Dermis microvascular lymphatic vessel endothelial cell (primary cell): ENCODE data around the gene ADGRF1. TPM values are rescaled to one million over a fixed set of nuclear protein-coding genes. Genes with fewer than 3 reads are reported as not detected.
A peak's percentile ranks its signal among the peaks of the same experiment; 100 is the strongest.
"Not testable (repeated sequence)": the region's sequence is repeated elsewhere in the genome, so short reads cannot be mapped to it uniquely, and the experiment has no call there.

ENCODE experiments used
- DNase-seq, 2 donors: peaks; one replicate each; pipeline versions ENCODE4 v3.0.0 to v3.0.0-alpha.2; 2010; ENCODE audit warnings: low read depth in 2 of 2
- total RNA-seq: library from RNA; depleted of rRNA; stranded (reverse); fragments of >200 nt; gene quantifications from 2 replicates; pipeline ENCODE4 v1.2.1, GENCODE V29; 2014

The ADGRF1 gene
- total RNA-seq, 1 donor from 2014 or later, result not detected

DNA sequence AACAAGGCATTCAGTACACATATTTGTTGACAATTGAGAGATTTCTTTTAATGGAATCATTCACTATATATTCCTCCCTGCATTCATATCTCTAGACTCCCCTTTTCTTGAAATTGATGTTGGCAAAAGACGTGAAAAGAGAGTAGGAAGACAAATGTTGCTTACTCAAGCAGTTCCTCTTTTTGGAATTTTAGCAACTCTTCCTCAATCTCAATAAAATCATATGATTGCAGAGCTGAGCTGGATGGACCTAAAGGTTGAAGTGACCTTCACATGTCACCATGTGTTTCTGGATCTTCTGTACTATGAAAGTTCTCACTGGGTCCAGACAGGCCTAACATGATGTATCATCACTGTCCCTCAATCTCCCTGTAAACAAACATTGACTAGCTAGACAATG lies 18.6 kb downstream of the ADGRF1 start:
- DNase-seq, result no peak

DNA sequence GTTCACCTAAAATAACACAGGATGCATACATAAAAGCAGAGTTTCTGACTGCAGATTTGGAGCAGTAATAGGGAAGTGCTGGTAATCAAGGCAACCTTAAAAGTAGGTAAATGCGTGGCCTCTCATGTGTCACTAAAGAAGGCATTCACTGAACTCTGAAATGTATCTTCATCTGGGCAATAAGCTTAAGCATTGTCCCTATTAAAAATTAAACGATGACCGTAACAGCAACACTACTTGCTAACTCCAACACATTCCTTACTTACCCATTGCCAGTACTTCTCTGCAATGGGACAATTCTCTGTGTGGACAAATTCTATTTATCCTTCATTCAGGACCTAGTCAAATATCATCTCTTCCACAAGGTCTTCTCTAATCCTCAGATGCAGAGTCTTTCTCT lies 19.9 kb downstream of the ADGRF1 start:
- DNase-seq, result no peak

DNA sequence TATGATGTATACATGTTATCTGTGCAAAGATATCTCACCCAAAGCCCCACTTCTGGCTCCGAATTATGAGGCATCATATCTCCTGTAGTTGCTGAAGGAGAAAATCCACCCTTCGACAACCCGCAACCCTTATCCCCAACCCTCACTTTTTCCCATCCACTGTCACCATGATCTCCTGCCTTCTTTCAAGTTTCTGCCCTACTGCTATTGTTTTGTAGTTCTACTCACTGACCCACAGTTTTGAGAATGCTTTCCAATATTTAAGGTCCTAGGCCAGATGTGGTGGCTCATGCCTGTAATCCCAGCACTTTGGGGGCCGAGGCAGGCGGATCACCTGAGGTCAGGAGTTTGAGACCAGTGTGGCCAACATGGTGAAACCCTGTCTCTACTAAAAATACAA lies 22.2 kb downstream of the ADGRF1 start:
- DNase-seq, result no peak

DNA sequence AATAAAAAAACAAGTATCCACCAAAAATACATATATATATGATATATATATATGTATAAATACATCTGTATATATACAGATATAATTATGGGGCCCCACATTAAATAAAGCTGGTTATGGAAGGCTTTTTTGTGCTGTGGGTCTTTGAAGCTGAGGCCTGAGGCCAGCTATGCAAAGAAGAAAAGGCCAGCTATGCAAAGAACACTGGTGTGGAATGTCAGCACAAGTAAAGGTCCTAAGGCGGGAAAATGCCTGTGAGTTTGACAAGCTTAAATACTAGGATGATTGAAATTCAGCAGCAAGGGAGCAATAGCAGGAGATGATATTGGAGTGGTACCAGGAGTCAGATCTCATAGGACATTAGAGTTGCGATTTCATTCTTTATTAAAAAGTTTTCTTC lies 25.2 kb downstream of the ADGRF1 start:
- no peak for DNase-seq

DNA sequence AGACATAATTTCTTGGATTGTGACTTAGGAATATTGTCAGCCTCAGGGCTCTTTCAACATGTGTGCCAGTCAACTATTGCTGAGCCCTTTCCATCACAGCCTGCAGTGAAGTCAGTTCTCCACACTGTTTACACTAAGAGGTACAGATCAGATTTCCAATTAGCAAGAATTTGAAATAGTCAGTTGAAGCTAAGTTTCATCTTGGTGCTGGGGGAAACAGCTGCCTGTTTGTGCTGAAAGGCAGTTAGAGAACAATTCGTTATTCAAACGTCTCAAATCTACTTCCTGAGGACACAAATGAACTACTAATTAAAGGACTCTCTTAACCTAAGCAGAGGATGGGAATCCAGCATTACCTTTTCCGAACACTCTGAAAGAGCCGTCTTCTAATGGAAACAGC lies 25.9 kb downstream of the ADGRF1 start:
- no peak for DNase-seq

DNA sequence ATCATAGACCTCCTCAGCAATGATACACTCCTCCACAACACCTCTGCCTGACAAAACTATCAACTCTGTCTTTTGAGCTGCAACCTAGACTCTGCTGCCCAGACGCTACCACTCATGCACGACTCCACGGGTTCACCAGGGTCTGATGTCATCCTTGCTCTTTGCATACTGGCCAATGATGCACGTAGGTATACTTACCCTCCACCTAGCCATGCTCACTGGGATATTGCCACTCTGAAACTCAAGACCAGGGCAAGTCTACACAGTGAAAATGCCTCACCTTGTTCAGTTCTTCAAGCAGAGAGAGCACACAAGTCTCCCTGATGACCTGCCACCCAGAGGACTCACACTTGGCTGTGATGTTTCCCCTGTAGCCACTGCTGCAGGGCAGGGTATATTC lies 27.7 kb downstream of the ADGRF1 start:
- DNase-seq, result no peak

DNA sequence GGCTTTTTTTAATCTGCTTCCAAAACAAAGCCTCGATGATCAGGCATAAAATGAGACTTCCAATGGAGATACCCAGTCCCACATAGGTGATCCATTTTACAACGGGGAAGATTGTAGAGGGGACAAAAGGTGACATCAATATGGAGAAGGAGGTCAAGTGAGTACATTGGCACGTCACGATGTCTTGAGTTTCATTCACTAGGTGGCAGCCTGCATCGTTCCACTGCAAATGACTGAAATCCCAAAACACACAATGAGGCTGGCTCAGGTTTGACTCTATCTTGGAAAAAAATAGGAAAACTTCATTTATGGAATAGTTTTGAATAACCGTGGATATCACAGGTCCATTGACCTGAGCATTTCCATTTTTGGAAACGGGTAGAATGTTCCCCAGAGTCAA lies 32.5 kb downstream of the ADGRF1 start:
- no peak for DNase-seq

DNA sequence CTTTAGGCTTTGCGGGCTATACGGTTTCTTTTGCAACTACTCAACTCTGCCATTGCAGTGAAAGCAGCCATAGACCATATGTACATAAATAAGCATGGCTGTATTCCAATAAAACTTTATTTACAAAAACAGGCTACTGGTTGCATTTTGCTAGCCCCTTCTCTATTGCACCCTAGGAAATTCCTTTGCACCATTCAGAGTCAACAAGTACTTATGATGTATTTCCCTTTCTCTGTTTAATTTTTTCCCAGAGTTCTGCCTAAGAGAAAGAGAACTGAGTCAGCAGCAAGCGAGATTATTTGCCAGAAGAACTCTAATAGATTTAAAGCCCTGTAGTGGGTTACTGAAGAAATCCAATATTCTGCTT lies 33.8 kb downstream of the ADGRF1 start:
- DNase-seq, result no peak

DNA sequence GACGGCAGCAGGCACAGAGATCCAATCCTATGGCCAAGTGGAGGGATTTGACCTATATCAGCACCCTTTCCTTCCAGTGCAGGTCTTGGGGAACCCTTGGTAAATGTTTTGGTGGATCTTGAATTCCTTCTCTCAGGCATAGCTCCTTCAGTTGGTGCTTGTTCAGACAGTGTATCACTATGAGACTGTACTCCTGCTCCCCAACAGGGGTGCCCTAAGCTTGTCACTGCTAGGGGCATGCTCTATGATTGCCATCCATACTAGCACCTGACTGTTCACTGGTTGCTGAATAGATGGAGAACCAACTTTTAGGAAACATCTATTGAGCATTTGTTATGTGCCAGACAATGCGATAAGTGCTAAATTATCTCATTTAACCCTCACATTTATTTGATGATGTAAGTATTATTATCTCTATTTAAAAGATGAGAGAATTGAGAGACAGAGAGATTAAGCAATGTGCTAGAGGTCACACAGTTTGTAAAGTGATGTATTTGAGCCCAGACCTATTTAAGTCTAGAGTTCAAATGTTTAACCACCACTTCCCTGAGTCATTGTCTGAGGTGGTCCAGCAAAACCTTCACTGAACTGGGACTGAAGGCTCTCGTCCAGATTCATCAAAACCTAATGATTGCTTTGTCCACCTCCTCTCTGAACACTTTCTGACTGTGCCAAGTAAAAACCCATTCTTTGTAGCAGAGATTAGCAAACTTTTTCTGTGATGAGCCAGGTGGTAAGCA lies 34.3 kb downstream of the ADGRF1 start:
- no peak for DNase-seq

DNA sequence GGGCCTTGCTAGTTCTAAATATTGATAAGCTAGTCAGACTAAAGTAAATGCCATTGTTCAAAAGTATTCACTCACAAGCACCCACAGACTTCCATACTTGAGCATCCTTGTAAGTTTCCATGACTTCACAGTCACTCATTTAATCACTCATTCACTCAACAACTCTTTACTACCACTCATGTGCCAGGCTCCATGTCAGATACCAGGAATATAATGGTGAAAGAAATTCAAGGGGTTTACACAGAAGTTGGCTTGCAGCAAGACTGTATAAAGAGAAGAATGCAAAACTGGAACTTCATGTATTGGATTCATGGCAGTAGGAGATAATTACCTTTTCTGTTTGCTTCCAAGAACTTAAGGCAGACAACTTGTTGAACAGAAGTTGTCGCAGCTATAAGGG lies 36.6 kb downstream of the ADGRF1 start:
- no peak for DNase-seq

DNA sequence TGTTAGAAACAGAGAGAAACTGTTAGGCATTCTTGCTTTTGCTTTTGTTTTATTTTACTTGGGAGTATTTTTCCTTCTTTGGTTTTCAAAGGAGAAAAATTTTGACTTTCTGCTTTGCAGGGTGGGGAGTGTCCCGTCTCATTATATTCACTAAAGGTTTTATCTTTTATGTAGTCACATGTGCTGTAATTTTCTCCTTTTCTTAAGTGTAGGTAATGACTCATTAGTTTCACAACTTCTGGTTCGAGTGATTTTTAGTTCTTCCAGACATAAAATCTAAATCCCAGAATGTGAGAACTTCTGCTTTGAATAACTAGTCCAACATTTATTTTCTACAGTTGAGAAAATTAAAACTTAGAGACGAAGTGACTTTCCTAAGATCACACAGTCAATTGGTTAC lies 37.7 kb downstream of the ADGRF1 start:
- no peak for DNase-seq

DNA sequence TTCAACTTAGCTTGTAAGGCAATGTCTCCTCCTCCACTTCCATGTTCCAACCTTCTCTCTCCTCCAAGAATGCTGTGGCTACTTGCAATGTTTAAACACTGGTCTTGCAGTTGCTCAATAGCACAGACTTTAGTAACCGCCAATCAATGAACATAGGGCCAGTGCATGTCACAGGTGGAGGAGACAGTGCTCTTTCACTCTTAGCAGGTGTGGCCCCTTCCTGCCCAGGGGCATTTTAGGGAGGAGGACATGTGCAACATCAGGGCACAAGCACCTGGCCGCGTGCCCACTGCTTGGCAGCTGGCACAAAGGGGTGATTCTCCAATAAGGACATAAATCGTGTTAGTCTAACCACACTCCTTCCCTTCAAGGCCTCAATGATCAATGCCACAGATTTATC lies 41.3 kb downstream of the ADGRF1 start:
- no peak for DNase-seq

DNA sequence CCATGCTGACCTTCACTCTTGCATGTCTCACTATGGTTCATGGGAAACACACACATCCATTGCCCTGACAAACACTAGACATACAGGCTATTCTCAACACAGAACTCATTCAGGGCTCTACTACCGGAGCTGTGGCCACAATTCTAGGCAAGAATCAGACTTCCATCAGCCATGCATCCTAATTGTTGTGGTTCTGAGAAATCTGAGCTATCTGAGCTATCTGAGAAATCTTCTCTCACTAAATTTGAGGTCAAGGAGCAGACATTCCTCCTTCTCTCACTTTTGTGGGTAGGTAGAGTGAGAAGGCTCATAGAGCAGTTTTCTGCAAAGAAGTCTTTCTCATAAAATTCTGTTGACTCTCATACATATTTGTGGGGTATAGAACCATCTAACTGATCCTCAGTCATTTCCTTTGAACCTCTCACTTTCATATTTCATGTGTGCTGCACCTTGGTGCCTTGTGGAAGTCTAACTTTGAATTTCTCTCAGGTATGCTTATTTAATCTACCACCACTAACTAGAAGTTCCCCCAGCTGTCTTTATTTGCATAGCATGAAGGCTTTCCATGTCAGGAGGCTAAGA lies 43.6 kb downstream of the ADGRF1 start:
- DNase-seq, result no peak

DNA sequence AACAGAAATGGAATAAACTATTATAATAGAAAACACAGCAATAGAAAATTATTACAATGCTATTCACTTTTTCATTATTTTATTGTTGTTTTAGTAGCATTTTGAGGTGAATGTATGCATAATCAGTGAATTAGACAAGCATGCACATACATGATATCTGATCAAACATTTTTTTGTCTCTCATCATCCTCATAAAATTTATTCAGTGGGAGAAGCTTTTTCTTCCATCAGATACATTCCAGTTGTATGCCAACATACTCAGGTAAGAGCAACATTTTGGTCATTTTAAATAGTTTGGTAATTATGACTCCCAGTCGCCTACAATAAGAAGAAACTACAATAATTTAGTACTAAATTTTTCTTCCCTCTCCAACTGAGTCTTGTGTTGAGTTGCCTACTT lies 44.5 kb downstream of the ADGRF1 start:
- DNase-seq, result no peak

DNA sequence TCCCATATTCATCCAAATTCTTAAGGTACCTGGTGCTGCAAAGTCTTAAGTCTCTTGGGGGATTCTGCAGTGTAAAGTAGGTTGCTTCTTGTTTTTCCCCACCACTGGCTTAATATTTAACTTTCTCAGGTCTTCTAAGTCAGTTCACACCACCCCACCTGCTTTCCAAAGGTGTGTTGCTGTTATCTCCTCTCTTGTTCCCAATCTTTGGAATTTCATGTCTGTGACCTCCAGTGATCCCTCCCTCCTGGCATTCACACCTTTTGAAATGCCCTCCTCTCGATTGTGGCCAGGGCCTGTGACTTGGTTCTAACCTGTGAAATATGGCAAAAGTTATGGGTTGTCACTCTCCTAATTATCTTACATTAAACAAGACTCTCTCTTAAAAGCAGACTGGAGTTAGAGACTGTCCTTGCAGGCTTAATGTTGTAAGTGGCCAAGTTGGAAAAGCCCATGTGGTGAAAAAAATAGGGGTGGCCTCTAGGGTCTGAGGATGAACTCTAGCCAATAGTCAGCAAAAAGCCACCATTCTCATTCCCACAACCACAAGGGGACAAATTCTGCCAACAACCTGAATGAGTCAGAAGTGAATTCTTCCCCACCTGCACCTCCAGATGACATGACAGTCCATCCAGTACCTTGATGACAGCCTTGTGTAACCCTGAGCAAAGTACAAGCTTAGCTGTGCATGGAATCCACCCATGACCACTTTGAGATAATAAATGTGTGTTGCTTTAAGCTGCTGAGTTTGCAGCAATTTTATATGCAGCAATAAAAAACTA lies 45.1 kb downstream of the ADGRF1 start:
- DNase-seq, result no peak

DNA sequence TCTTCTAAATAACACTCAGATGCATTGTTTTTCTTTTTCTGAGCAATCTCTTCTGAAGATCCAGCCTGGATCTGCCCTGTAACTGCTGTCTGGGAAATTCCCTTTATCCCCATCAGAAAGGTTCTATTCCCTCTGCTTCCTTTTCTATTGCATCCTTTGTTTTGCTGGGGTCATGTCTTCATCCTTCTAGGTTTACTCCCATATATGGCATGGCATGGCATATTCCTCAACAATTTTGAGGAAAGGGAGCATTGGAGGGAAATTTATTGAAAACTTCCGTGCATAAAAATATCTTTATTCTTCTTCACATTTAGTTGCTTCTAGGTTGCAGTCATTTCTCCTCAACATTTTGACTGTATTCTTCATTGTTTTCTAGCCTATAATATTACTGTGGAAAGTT lies 47.2 kb downstream of the ADGRF1 start:
- peak in 1 of 2 donors; percentile 18 for DNase-seq

DNA sequence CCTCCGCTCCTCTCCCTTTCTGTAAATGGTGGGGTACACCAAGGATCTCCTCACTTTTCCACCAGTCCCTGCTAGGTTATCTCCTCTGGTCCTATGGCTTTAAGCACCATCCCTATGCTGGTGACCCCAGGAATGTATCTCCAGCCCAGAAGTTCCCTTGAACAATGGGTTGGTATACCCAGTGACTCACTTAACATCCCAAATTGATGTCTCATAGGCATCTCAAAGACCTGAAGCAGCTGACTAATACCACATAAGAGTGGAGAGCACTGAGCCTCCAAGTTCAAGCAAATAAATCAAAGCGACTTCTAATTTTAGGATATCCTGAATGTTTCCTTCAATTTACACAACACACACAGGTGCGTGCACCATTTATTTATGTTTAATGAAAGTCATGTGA lies 48.3 kb downstream of the ADGRF1 start:
- peak in 1 of 2 donors; percentile 83 for DNase-seq

DNA sequence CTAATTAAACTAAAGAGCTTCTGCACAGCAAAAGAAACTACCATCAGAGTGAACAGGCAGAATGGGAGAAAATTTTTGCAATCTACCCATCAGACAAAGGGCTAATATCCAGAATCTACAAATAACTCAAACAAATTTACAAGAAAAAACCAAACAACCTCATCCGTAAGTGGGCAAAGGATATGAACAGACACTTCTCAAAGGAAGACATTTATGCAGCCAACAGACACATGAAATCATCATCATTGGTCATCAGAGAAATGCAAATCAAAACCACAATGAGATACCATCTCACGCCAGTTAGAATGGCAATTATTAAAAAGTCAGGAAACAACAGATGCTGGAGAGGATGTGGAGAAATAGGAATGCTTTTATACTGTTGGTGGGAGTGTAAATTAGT lies 49.7 kb downstream of the ADGRF1 start:
- DNase-seq, result not testable (repeated sequence)

DNA sequence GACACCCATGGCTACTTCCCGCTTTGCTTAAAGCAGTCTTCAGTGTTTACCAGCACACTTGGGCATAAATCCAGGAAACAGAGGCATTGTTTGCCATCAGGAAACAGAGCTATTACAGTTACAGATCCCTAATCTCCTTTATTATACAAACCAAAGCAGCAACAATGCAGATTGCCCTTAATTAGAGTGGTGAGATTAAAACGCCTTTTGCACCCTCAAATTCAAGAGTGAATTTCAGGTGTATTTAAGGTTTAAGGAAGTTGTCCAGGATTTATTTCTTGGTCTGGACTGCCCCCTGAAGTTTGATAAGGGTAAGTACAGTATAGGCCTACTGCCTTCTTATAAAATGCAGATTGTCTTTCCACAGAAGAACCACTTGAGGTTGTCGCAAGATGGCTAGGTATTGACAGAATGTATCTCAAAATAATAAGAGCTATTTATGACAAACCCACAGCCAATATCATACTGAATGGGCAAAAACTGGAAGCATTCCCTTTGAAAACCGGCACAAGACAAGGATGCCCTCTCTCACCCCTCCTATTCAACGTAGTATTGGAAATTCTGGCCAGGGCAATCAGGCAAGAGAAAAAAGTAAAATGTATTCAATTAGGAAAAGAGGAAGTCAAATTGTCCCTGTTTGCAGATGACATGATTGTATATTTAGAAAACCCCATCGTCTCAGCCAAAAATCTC lies 51.2 kb downstream of the ADGRF1 start:
- peak; percentile 51 to 83 for DNase-seq

DNA sequence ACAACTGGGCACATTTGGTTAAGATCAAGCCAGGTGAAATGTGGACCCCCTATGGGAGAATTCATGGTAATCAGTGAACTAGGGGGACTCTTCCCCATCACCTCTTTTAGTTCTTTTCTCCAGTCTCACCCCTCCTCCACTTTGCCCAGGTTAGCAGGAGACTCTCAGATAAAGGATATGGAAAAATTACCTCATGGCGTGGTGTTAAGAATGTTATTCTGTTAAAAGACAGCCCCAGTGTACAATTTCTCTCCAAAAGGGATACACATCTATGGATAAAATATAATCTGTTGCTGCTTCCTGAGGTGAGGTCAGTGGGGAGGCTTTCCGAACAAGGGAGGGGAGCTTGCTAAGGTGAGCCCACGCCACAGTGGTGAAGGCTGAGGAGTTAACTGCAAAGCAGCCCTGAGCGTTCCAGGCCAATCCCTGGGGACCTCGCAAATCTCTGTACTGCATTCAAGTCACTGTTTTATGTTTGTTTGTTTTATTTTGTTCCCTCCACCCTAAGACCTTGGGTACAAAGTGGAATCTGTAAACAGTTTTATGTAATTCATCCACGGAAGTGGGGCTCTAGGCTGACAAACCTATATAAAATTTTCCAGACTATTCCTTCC lies 52.0 kb downstream of the ADGRF1 start:
- peak in 1 of 2 donors; percentile 46 for DNase-seq

DNA sequence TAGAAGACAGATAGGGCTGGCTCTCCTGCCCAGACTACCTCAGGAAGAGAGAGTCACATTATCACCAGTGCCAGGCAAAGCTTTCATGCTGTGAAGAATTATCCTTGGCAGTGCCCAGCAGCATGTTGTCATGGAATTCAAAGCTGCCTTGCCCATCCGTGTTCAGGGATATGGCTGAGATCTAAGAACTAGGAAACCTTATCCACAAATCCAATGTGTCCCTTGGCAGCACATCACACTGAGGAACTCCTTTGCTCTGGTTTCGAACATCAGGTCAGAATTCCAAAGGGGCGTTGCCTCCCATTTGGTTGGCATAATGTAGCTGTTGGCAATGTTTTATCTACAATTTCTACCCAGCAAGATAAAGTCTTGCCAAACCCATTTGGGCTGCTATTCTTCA lies 52.7 kb downstream of the ADGRF1 start:
- DNase-seq, result no peak

DNA sequence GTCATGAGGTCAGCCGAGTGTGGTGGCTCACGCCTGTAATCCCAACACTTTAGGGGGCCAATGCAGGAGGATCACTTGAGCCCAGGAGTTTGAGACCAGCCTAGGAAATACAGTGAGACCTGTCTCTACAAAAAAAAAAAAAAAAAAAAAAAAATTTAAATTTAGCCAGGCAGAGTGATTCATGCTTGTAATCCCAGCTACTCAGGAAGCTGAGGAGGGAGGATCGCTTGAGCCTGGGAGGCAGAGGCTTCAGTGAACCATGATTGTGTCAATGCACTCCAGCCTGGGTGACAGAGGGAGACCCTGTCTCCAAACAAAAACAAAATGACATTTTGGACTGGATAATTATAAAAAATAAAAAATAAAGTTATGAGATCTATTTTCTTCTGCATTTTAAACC lies 56.2 kb downstream of the ADGRF1 start:
- peak; percentile 11 to 61 for DNase-seq
